Heart right ventricle (tissue), 16 donors: ENCODE results near the gene STX18. TPM values are rescaled to one million over a fixed set of nuclear protein-coding genes. Genes with fewer than 3 reads are reported as not detected.

ENCODE experiments used
- ATAC-seq, 8 donors: fragments of 200-7000 bp; cut with Tn5 transposase; one replicate each; pipeline ENCODE4 v1.9.1; 2020; ENCODE audit warnings: mild to moderate bottlenecking in 8 of 8, moderate library complexity in 8 of 8, moderate number of reproducible peaks in 1 of 8
- DNase-seq, 2 donors: peaks; one replicate each; pipeline ENCODE4 v3.0.0-alpha.2; 2020
- H3K27ac ChIP-seq, 10 donors: fragments of 200-600 bp; sonication (generic) in 2 of 10; one replicate each; pipeline versions ENCODE4 v1.5.0 to v1.8.0; 2020 to 2022; ENCODE audit warnings: mild to moderate bottlenecking in 3 of 10
- H3K27me3 ChIP-seq, 7 donors: fragments of 200-600 bp; one replicate each; pipeline ENCODE4 v1.8.0; 2021 to 2022; ENCODE audit warnings: mild to moderate bottlenecking in 2 of 7
- H3K36me3 ChIP-seq, 9 donors: fragments of 200-600 bp; sonication (generic) in 1 of 9; one replicate each; pipeline versions ENCODE4 v1.5.0 to v1.8.0; 2020 to 2022; ENCODE audit warnings: mild to moderate bottlenecking in 2 of 9
- H3K4me1 ChIP-seq, 9 donors: fragments of 200-600 bp; sonication (generic) in 1 of 9; one replicate each; pipeline versions ENCODE4 v1.5.0 to v1.8.0; 2020 to 2022; ENCODE audit warnings: mild to moderate bottlenecking in 4 of 9
- H3K4me3 ChIP-seq, 10 donors: fragments of 200-600 bp; sonication (generic) in 2 of 10; one replicate each; pipeline versions ENCODE4 v1.5.0 to v1.8.0; 2020 to 2022; ENCODE audit warnings: mild to moderate bottlenecking in 7 of 10, moderate library complexity in 2 of 10
- H3K9me3 ChIP-seq, 11 donors: fragments of 200-600 bp in 10 of 11; sonication (generic) in 2 of 11; one replicate each; pipeline versions ENCODE4 v1.5.0 to v1.8.0; 2013 to 2022; ENCODE audit warnings: mild to moderate bottlenecking in 2 of 11, control low read depth in 1 of 11, moderate library complexity in 1 of 11
- WGBS, 2 donors: extraction: QIAGEN DNeasy Blood & Tissue Kit; methylation state at CpG; one replicate each; pipeline ENCODE4 v1.1.7; 2013; ENCODE audit warnings: inconsistent platforms in 1 of 2; 5-methylcytosine and 5-hydroxymethylcytosine counted together
- intact Hi-C, 10 donors: fragments of 100-400 bp; cut with DNase I; formaldehyde crosslinking; loops; one replicate each; pipeline versions ENCODE4 v1.11.1 to v1.14.2; 2022
- long read RNA-seq, 3 donors: library from polyadenylated mRNA; unstranded; transcript quantifications; one replicate each; pipeline ENCODE4 v2.0.0, GENCODE V29; 2020 to 2021
- polyA plus RNA-seq, 2 donors: library from polyadenylated mRNA; stranded (reverse); fragments of 200-250 nt; gene quantifications; one replicate each; pipeline ENCODE4 v1.2.3, GENCODE V29; 2013
- total RNA-seq, 10 donors: library from RNA; stranded (reverse); fragmentation: NEBNext Ultra II Directional in 3 of 10; extraction: Animal tissue kit (Norgen Biotek cat#: 25700) in 3 of 10; gene quantifications; one replicate each; pipeline versions ENCODE4 v1.2.1 to v1.2.4, GENCODE V29; 2021 to 2023
- TF ChIP-seq, protein P1 (sequence below), 9 donors: fragments of 200-600 bp; sonication (generic) in 2 of 9; IDR thresholded peaks; one replicate each; pipeline versions ENCODE4 v1.5.0 to v1.8.0; 2021 to 2022; ENCODE audit warnings: antibody characterized with exemption in 9 of 9, mild to moderate bottlenecking in 5 of 9, moderate library complexity in 1 of 9
- donor health status: Arrhythmogenic right ventricular cardiomyopathy.
- donor health status: ischemic (EF 13 %, LVEDD 7.1; RV severe dilation, severe dysfunction).
- donor health status: healthy with polysubstance abuse.
- donor health status: DM: no; HTN: yes; CAD: no.
- donor health status: DM: no; HTN: no; CAD: no.
- donor health status: ischemic (EF 25% LVEDD 6.9; RV normal size, moderate dysfunction).
- donor health status: ischemic (EF 25% LVEDD 5.7; RV mildly dilated, moderate dysfunction).
- donor health status: healthy.
- donor health status: DM: yes; HTN: yes; CAD: no.
- donor health status: Ischemic cardiomyopathy.
- donor health status: ischemic (EF 35%, LVEDD 5.7; RV mildly dilated, moderate dysfunction).
- donor health status: nonischemic (EF 11% LVEDD 7.7; RV severe dilation, severe dysfunction).
- donor health status: DM: yes; HTN: yes; CAD: no.
- donor health status: PGD.
- donor health status: ischemic (EF 29% LVEDD 5.4; RV normal size, mild dysfunction).
- donor health status: nonischemic (EF 23%, LVEDD 6.1; RV moderate dilation, normal function).

Gene STX18
- total RNA-seq (10 to 100 TPM; 13.5 to 22.5 (median 18.0) TPM), polyA plus RNA-seq (10 to 100 TPM; 20.2 to 24.5 TPM)
- long read RNA-seq, donor 1, transcript STX18-201 (11 exons, 2,138 nt), result major isoform, 26 of 28 reads
- long read RNA-seq, donor 1, partial matches to known transcripts, result 1 of 28 reads
- long read RNA-seq, donor 1, other reads (novel, unspliced or antisense), result 1 of 28 reads
- long read RNA-seq, donor 2, transcript STX18-201 (11 exons, 2,138 nt), result major isoform, 34 of 39 reads
- long read RNA-seq, donor 2, partial matches to known transcripts, result 1 of 39 reads
- long read RNA-seq, donor 2, other reads (novel, unspliced or antisense), result 3 of 39 reads
- long read RNA-seq, donor 3, transcript STX18-201 (11 exons, 2,138 nt), result major isoform, 62 of 67 reads
- long read RNA-seq, donor 3, partial matches to known transcripts, result 0 of 67 reads
- long read RNA-seq, donor 3, other reads (novel, unspliced or antisense), result 5 of 67 reads

DNA sequence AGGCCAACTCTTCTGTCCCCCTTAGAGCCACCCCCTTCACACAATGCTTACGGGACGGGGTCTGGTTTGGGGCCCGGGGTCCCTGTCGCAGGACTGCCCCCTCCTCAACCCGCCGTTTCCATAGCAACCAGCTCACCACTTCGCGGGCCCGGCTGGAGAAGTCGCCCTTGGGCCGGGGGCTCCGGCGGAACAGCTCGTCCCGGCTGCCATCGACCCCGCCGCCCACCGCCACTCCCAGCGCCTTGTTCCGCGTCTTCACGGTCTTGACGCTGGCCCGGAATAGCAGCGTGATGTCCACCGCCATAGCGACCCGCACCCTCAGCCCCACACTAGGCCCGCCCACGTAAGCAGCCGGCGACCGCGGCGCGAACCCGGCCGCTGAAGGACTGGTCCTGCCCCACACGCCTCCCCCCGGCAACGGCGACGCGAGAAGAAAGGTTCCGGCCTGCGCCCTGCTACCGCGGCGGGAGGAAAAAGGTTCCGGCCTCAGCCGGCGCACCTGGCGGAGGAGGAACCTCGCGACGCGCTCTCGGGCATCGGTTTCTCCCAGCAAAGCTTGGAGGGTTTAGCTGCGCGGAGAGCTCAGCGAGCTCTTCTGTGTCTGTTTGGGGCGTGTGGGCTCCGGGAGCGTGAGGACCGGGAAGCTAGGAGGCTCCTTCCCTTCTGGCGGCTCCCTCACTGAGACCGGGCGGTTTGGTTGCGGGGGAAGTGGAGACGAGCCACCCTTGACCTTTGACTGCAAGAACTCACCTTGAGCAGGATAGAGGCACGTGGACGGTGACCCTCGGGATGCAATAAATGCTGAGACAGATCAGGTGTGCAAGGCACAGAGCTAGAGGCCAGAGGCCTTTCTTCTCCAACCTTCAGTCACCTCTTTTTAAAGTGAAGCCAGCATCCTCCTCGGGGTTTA lies at the start of gene STX18:
TSS of gene STX18 (minus strand) at position 388 of the 910 bp plus-strand sequence. CDS start at position 304, 84 bp downstream.
- TF ChIP-seq, protein P1, sequence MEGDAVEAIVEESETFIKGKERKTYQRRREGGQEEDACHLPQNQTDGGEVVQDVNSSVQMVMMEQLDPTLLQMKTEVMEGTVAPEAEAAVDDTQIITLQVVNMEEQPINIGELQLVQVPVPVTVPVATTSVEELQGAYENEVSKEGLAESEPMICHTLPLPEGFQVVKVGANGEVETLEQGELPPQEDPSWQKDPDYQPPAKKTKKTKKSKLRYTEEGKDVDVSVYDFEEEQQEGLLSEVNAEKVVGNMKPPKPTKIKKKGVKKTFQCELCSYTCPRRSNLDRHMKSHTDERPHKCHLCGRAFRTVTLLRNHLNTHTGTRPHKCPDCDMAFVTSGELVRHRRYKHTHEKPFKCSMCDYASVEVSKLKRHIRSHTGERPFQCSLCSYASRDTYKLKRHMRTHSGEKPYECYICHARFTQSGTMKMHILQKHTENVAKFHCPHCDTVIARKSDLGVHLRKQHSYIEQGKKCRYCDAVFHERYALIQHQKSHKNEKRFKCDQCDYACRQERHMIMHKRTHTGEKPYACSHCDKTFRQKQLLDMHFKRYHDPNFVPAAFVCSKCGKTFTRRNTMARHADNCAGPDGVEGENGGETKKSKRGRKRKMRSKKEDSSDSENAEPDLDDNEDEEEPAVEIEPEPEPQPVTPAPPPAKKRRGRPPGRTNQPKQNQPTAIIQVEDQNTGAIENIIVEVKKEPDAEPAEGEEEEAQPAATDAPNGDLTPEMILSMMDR (IDR thresholded peaks at IDR 0.05), result peak in 1 of 9 donors; percentile 16
- peak; percentile 98 to 99 (median 99) for ATAC-seq
- Histone ChIP-seq H3K27ac (peak within 1 kb of the TSS in 9 of 10 donors; percentile 74 to 92 (median 85)), H3K9me3 (no peaks in the 10 kb centered on the region), H3K27me3 (no peaks in the 10 kb centered on the region), H3K4me3 (peak within 1 kb of the TSS; percentile 77 to 99 (median 92)), H3K36me3 (peaks cover 0 to 20% (median 0%) of the 10 kb centered on the region in 9 donors), H3K4me1 (peaks cover 3 to 39% (median 31%) of the 10 kb centered on the region in 9 donors)
- DNase-seq, result peak; percentile 85 to 89
- intact Hi-C loops, result loop anchor here in 2 of 10 donors (5.0 to 10.0 kb wide), 2 partner anchors 297 to 325 kb away; partner anchors contain the start of gene TMEM128 (in 1 of the 2)
- WGBS, 2 donors, result 0 to 1% methylated on average over 74 to 76 of the region's 76 CpGs

- 89% methylated on average over 4 of the region's 4 CpGs for WGBS, 2 donors
- no peak overlapping the region for H3K27ac ChIP-seq
- no peak for ATAC-seq
Measured at GRCh38 chr4:4591071-4591470, 49.2 kb upstream of the STX18 start.

GRCh38 chr4:4590546-4590945 lies 48.7 kb upstream of the STX18 start:
- WGBS, 2 donors, result 69 to 71% methylated on average over 7 of the region's 7 CpGs
- H3K4me3 ChIP-seq, result no peak overlapping the region
- TF ChIP-seq, protein P1 (IDR thresholded peaks at IDR 0.05), result no peak
- no peaks in the 10 kb centered on the region for H3K36me3 ChIP-seq
- no peak for DNase-seq
- H3K9me3 ChIP-seq, result peaks cover 0 to 28% (median 8%) of the 10 kb centered on the region in 11 donors
- no peaks in the 10 kb centered on the region for H3K27me3 ChIP-seq
- intact Hi-C loops, result no loop called here
- no peak overlapping the region for H3K27ac ChIP-seq
- H3K4me1 ChIP-seq, result no peaks in the 10 kb centered on the region
- no peak for ATAC-seq

More at GRCh38 chr4:4591071-4591470, 49.2 kb upstream of the STX18 start:
- no peak overlapping the region for H3K4me3 ChIP-seq
- no peaks in the 10 kb centered on the region for H3K36me3 ChIP-seq
- no peaks in the 10 kb centered on the region for H3K4me1 ChIP-seq
- H3K9me3 ChIP-seq, result peaks cover 0 to 34% (median 8%) of the 10 kb centered on the region in 11 donors
- TF ChIP-seq, protein P1 (IDR thresholded peaks at IDR 0.05), result no peak
- no peak for DNase-seq
- intact Hi-C loops, result no loop called here
- no peaks in the 10 kb centered on the region for H3K27me3 ChIP-seq
